Fibroblast of lung (primary cell): ENCODE measurements around the gene TRPM3. TPM values are rescaled to one million over a fixed set of nuclear protein-coding genes. Genes with fewer than 3 reads are reported as not detected.
A peak's percentile ranks its signal among the peaks of the same experiment; 100 is the strongest.
"Not testable (repeated sequence)": the region's sequence is repeated elsewhere in the genome, so short reads cannot be mapped to it uniquely, and the experiment has no call there.

Source experiments
- DNase-seq, 2 donors: peaks; one replicate each; pipeline versions ENCODE4 v3.0.0 to v3.0.0-alpha.2; 2010; ENCODE audit warnings: low read depth in 2 of 2
- H2AFZ ChIP-seq: 2 replicates; pipeline ENCODE4 v1.5.1; 2012; ENCODE audit warnings: low read length, control low read depth, inconsistent platforms
- H3K27ac ChIP-seq: 2 replicates; pipeline ENCODE4 v1.5.1; 2011; ENCODE audit warnings: low read length, control low read depth; ENCODE audit not compliant: insufficient read depth
- H3K27me3 ChIP-seq: 2 replicates; pipeline ENCODE4 v1.5.1; 2011; ENCODE audit warnings: mild to moderate bottlenecking, low read length; ENCODE audit not compliant: control insufficient read depth, insufficient read depth
- H3K36me3 ChIP-seq: 2 replicates; pipeline ENCODE4 v1.5.1; 2011; ENCODE audit warnings: low read length; ENCODE audit not compliant: control insufficient read depth, insufficient read depth
- H3K4me1 ChIP-seq: 2 replicates; pipeline ENCODE4 v1.5.1; 2011; ENCODE audit warnings: low read length; ENCODE audit not compliant: control insufficient read depth, insufficient read depth; ENCODE audit errors: extremely low read depth
- H3K4me2 ChIP-seq: 2 replicates; pipeline ENCODE4 v1.5.1; 2011; ENCODE audit warnings: low read length, control low read depth; ENCODE audit not compliant: insufficient read depth; ENCODE audit errors: extremely low read depth
- H3K4me3 ChIP-seq, 4 experiments: fragments of 200-600 bp in 1 of 4; sonication (generic) in 1 of 4; replicated peaks in 1 of 4; 2 replicates each; pipeline ENCODE4 v1.5.1; 2011 to 2016; ENCODE audit warnings: low read length in 4 of 4, low read depth in 3 of 4, mild to moderate bottlenecking in 3 of 4, control low read depth in 2 of 4, inconsistent platforms in 1 of 4, mixed read lengths in 1 of 4; ENCODE audit not compliant: insufficient read depth in 1 of 4; ENCODE audit errors: control extremely low read depth in 1 of 4
- H3K79me2 ChIP-seq: 2 replicates; pipeline ENCODE4 v1.5.1; 2012; ENCODE audit warnings: mild to moderate bottlenecking, low read length, inconsistent platforms; ENCODE audit not compliant: control insufficient read depth, insufficient read depth
- H3K9ac ChIP-seq: 2 replicates; pipeline ENCODE4 v1.5.1; 2011; ENCODE audit warnings: mild to moderate bottlenecking, low read length, control low read depth; ENCODE audit not compliant: insufficient read depth
- H3K9me3 ChIP-seq: 2 replicates; pipeline ENCODE4 v1.5.1; 2012; ENCODE audit warnings: low read depth, low read length; ENCODE audit not compliant: control insufficient read depth, insufficient read depth
- H4K20me1 ChIP-seq: 2 replicates; pipeline ENCODE4 v1.5.1; 2011; ENCODE audit warnings: low read length; ENCODE audit not compliant: control insufficient read depth, insufficient read depth; ENCODE audit errors: extremely low read depth
- CTCF ChIP-seq, 2 donors: IDR thresholded peaks in 1 of 2; conservative IDR thresholded peaks in 1 of 2; 1 replicate in 1 of 2; 2 replicates in 1 of 2; pipeline ENCODE4 v1.5.1; 2011 to 2012; ENCODE audit warnings: low read length in 2 of 2, control low read depth in 1 of 2, inconsistent platforms in 1 of 2, low read depth in 1 of 2, mild to moderate bottlenecking in 1 of 2
- EZH2 ChIP-seq: IDR thresholded peaks from 2 replicates; pipeline ENCODE4 v1.5.1; 2012; ENCODE audit warnings: low read length, control low read depth, mild to moderate bottlenecking; ENCODE audit errors: missing control alignments
- polyA plus RNA-seq, 2 donors: library from polyadenylated mRNA; depleted of rRNA in 1 of 2; stranded (reverse) in 1 of 2; unstranded in 1 of 2; fragments of >200 nt; gene quantifications; 2 replicates each; pipeline ENCODE4 v1.2.1, GENCODE V29; 2011 to 2012; ENCODE audit warnings: missing spikeins in 1 of 2
- total RNA-seq: library from RNA; depleted of rRNA; stranded (reverse); fragments of >200 nt; gene quantifications from 2 replicates; pipeline ENCODE4 v1.2.1, GENCODE V29; 2014

Gene TRPM3
- total and polyA plus RNA-seq, 2 donors (not counting 1 experiment from before 2014, with no cell fraction given): 0.05 to 0.50 TPM

- H2AFZ ChIP-seq: no peak overlapping the region
- H3K27me3 ChIP-seq: no peaks in the 10 kb centered on the region
- H3K4me1 ChIP-seq: no peaks in the 10 kb centered on the region
- H3K36me3 ChIP-seq: no peaks in the 10 kb centered on the region
- no peak overlapping the region for H3K4me3 ChIP-seq
- H3K27ac ChIP-seq: no peak overlapping the region
- H3K4me2 ChIP-seq: no peak overlapping the region
- TF ChIP-seq EZH2 (no peak), CTCF (conservative IDR thresholded peaks at IDR 0.05 in 1 of 2, IDR thresholded peaks at IDR 0.05 in 1 of 2; ENCODE audit: low read depth in 1 of 2, low read length in 2 of 2) (no peak)
- H4K20me1 ChIP-seq: no peaks in the 10 kb centered on the region
- no peaks in the 10 kb centered on the region for H3K9me3 ChIP-seq
- H3K79me2 ChIP-seq: no peaks in the 10 kb centered on the region
- no peak for DNase-seq
- H3K9ac ChIP-seq: no peak overlapping the region
Observed at GRCh38 chr9:70630971-70631370, 490.4 kb downstream of the TRPM3 start.

GRCh38 chr9:70629080-70629685 lies 492.2 kb downstream of the TRPM3 start:
- H3K4me2 ChIP-seq, H2AFZ ChIP-seq, H3K9me3 ChIP-seq, H4K20me1 ChIP-seq, H3K4me3 ChIP-seq, H3K9ac ChIP-seq, H3K27me3 ChIP-seq, H3K27ac ChIP-seq, H3K79me2 ChIP-seq, H3K4me1 ChIP-seq, H3K36me3 ChIP-seq: not testable (repeated sequence)
- peak in 1 of 2 donors; percentile 47 for TF ChIP-seq CTCF (conservative IDR thresholded peaks at IDR 0.05 in 1 of 2, IDR thresholded peaks at IDR 0.05 in 1 of 2; ENCODE audit: low read depth in 1 of 2, low read length in 2 of 2)
- peak in 1 of 2 donors; percentile 22 for DNase-seq

GRCh38 chr9:70625078-70625477 lies 496.3 kb downstream of the TRPM3 start:
- Histone ChIP-seq H3K36me3 (no peaks in the 10 kb centered on the region), H3K27me3 (no peaks in the 10 kb centered on the region), H3K79me2 (no peaks in the 10 kb centered on the region), H3K27ac (no peak overlapping the region), H4K20me1 (no peaks in the 10 kb centered on the region), H3K9ac (no peak overlapping the region), H3K4me1 (no peaks in the 10 kb centered on the region), H2AFZ (no peak overlapping the region), H3K4me3 (no peak overlapping the region), H3K4me2 (no peak overlapping the region), H3K9me3 (no peaks in the 10 kb centered on the region)
- no peak for DNase-seq
- TF ChIP-seq EZH2 (no peak), CTCF (conservative IDR thresholded peaks at IDR 0.05 in 1 of 2, IDR thresholded peaks at IDR 0.05 in 1 of 2; ENCODE audit: low read depth in 1 of 2, low read length in 2 of 2) (no peak)
